GM10266 (cell line): ENCODE results near the gene DMBT1.

Experiments used
- DNase-seq: peaks from one replicate; pipeline ENCODE4 v3.0.0; 2012; ENCODE audit errors: extremely low spot score
- CTCF ChIP-seq: IDR thresholded peaks from 2 replicates; pipeline ENCODE4 v1.5.1; 2012; ENCODE audit warnings: mild to moderate bottlenecking, low read depth; ENCODE audit not compliant: control insufficient read depth, insufficient read depth; ENCODE audit errors: missing control alignments

The DMBT1 gene

GRCh38 chr10:122560279-122560804 lies at the start of gene DMBT1:
Gene DMBT1 (plus strand): TSS chr10:122560754. CDS start chr10:122560771, 17 bp downstream.
- TF ChIP-seq CTCF = no peak
- no peak for DNase-seq

- no peak for DNase-seq
- TF ChIP-seq CTCF = no peak
Observed at GRCh38 chr10:122513053-122513452, 47.5 kb upstream of the DMBT1 start.

GRCh38 chr10:122514045-122514840 lies 46.3 kb upstream of the DMBT1 start:
- TF ChIP-seq CTCF = no peak
- no peak for DNase-seq

GRCh38 chr10:122515022-122515424 lies 45.5 kb upstream of the DMBT1 start:
- no peak for TF ChIP-seq CTCF
- DNase-seq = no peak

GRCh38 chr10:122515588-122516231 lies 44.8 kb upstream of the DMBT1 start:
- no peak for DNase-seq
- TF ChIP-seq CTCF = no peak

GRCh38 chr10:122516734-122517133 lies 43.8 kb upstream of the DMBT1 start:
- no peak for TF ChIP-seq CTCF
- DNase-seq = no peak

- no peak for DNase-seq
- TF ChIP-seq CTCF = no peak
Observed at GRCh38 chr10:122519144-122519543, 41.4 kb upstream of the DMBT1 start.
